Cardiac fibroblast (primary cell): ENCODE results near the gene TRIM59.

Source experiments
- DNase-seq, 2 donors: peaks; one replicate each; pipeline versions ENCODE4 v3.0.0 to v3.0.0-alpha.2; 2010; ENCODE audit warnings: low read depth in 2 of 2
- H3K4me3 ChIP-seq, 2 donors: replicated peaks in 1 of 2; 1 replicate in 1 of 2; 2 replicates in 1 of 2; pipeline ENCODE4 v1.5.1; 2011; ENCODE audit warnings: low read depth in 2 of 2, low read length in 2 of 2, mild to moderate bottlenecking in 2 of 2, moderate library complexity in 1 of 2
- TF ChIP-seq, protein P1 (sequence below): IDR thresholded peaks from one replicate; pipeline ENCODE4 v1.5.1; 2011; ENCODE audit warnings: low read depth, mild to moderate bottlenecking, low read length, inconsistent platforms

TRIM59 gene

GRCh38 chr3:160413613-160414248 lies 35.9 kb downstream of the TRIM59 start:
- DNase-seq, result peak; percentile 88 to 90
- TF ChIP-seq, protein P1, sequence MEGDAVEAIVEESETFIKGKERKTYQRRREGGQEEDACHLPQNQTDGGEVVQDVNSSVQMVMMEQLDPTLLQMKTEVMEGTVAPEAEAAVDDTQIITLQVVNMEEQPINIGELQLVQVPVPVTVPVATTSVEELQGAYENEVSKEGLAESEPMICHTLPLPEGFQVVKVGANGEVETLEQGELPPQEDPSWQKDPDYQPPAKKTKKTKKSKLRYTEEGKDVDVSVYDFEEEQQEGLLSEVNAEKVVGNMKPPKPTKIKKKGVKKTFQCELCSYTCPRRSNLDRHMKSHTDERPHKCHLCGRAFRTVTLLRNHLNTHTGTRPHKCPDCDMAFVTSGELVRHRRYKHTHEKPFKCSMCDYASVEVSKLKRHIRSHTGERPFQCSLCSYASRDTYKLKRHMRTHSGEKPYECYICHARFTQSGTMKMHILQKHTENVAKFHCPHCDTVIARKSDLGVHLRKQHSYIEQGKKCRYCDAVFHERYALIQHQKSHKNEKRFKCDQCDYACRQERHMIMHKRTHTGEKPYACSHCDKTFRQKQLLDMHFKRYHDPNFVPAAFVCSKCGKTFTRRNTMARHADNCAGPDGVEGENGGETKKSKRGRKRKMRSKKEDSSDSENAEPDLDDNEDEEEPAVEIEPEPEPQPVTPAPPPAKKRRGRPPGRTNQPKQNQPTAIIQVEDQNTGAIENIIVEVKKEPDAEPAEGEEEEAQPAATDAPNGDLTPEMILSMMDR, result peak; percentile 77
- H3K4me3 ChIP-seq, result no peak overlapping the region

DNA sequence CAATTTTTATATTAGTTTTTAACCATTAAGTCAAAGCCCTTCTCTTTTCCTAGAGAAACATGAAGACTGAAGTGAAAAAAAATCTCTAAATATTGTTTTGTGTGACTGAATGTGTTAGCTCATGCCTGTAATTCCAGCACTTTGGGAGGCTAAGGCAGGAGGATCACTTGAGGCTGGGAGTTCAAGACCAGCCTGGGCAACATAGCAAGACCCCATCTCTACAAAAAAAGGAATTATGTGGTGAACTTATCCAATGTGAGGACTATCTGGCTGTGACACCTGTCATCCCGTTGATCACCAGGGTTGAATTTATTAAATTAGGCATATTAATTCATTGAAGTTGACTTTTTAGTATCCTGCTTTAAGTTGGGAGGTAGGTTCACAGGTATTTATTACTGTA lies 37.1 kb downstream of the TRIM59 start:
- TF ChIP-seq, protein P1, result no peak
- no peak overlapping the region for H3K4me3 ChIP-seq
- no peak for DNase-seq

DNA sequence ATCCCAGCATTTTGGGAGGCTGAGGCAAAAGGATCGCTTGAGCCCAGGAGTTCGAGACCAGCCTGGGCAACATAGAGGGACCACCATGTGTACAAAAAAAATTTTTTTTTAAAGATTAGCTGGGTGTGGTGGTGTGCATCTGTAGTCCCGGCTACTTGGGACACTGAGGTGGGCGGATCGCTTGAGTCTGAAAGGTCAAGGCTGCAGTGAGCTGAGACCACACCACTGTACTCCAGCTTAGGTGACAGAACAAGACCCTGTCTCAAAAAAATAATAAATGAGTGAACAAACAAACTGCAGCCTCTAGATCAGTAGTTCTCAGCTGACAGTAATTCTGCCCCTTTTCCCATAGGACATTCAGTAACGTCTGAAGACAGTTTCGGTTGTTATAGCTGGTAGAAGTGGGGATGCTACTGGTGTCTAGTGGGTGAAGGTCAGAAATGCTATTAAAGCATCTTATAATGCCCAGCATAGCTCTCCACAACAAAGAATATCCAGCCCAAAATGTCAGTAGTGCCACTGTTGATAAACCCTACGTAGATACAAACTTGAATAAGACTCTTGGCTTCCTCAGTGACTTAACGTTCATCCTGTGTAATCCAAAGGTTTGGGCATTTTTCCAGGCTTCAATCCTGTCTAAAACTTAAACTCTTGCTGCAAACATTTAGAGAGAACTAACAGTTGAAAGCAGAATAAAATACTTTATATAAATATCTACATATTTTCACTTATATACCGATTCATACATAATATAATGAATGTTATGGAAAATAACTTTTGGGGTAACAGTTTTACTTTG lies 39.6 kb downstream of the TRIM59 start:
- no peak overlapping the region for H3K4me3 ChIP-seq
- TF ChIP-seq, protein P1, result no peak
- DNase-seq, result peak; percentile 50 to 64

- TF ChIP-seq, protein P1, result no peak
- DNase-seq, result peak; percentile 48 to 63
These were observed 45.7 kb downstream of the TRIM59 start for GRCh38 chr3:160403796-160404470.

GRCh38 chr3:160403028-160403545 lies 46.5 kb downstream of the TRIM59 start:
- peak overlapping the region; percentile 61 to 89 for H3K4me3 ChIP-seq
- peak; percentile 27 to 49 for DNase-seq

More at GRCh38 chr3:160403796-160404470, 45.7 kb downstream of the TRIM59 start:
- peak overlapping the region in 1 of 2 donors; percentile 61 for H3K4me3 ChIP-seq

More at GRCh38 chr3:160403028-160403545, 46.5 kb downstream of the TRIM59 start:
- TF ChIP-seq, protein P1, result no peak
